SU-DHL-6 (cell line): ENCODE data around the gene OSBPL6.

Source experiments
- EZH2phosphoT487 ChIP-seq: fragments of 200-600 bp; sonication (generic), shearing (Covaris generic); conservative IDR thresholded peaks from 2 replicates; pipeline ENCODE4 v1.6.1; 2018; ENCODE audit warnings: mild to moderate bottlenecking, antibody characterized with exemption, low read length, moderate library complexity, mixed read lengths
- TF ChIP-seq, protein P1 (sequence below): fragments of 200-600 bp; sonication (generic); IDR thresholded peaks from one replicate; pipeline ENCODE4 v1.5.1; 2017; ENCODE audit warnings: antibody characterized with exemption, mild to moderate bottlenecking, low read length, moderate library complexity; ENCODE audit not compliant: insufficient read depth, poor library complexity, severe bottlenecking

DNA sequence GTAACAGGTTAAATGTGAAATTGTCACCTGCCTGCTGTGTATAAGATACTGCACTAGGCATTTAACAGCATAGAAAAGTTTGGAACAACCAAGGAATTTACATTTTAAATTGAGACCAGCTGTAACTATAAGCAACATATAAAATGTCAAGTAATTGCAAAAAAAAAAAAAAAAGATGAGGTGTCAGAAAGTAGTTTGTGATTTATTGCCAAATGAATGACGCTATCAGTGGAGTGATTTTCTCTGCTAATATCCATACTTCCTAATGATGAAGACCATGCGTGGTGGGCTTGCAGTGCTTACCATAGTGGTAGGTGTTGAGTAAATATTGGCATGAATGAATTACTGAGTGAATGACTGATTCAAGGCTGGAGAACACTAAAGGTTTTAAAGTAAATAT lies 73.3 kb downstream of the OSBPL6 start:
- TF ChIP-seq, protein P1, sequence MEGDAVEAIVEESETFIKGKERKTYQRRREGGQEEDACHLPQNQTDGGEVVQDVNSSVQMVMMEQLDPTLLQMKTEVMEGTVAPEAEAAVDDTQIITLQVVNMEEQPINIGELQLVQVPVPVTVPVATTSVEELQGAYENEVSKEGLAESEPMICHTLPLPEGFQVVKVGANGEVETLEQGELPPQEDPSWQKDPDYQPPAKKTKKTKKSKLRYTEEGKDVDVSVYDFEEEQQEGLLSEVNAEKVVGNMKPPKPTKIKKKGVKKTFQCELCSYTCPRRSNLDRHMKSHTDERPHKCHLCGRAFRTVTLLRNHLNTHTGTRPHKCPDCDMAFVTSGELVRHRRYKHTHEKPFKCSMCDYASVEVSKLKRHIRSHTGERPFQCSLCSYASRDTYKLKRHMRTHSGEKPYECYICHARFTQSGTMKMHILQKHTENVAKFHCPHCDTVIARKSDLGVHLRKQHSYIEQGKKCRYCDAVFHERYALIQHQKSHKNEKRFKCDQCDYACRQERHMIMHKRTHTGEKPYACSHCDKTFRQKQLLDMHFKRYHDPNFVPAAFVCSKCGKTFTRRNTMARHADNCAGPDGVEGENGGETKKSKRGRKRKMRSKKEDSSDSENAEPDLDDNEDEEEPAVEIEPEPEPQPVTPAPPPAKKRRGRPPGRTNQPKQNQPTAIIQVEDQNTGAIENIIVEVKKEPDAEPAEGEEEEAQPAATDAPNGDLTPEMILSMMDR, result no peak
- TF ChIP-seq EZH2phosphoT487, result no peak
